CD4-positive, alpha-beta T cell treated with Interleukin-10 for 1 hour (primary cell): ENCODE data around the gene SCGB1A1.

Source experiments
- DNase-seq: peaks from one replicate; pipeline ENCODE4 v3.0.0-alpha.2; 2020

Gene SCGB1A1

DNA sequence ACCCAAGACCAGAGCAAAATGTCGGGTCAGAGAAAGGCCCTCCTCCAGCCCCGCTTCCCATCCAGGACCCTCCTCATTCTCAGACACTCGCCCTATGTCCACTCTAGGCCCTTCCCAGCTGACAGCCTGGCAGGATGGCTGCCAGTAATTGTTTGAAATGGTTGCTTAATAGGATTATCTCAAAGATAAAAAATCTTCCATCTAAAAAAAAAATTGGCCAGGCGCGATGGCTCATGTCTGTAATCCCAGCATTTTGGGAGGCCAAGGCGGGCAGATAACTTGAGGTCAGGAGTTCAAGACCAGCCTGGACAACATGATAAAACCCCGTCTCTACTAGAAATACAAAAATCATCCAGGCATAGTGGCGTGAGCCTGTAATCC lies 32.4 kb downstream of the SCGB1A1 start:
- no peak for DNase-seq

DNA sequence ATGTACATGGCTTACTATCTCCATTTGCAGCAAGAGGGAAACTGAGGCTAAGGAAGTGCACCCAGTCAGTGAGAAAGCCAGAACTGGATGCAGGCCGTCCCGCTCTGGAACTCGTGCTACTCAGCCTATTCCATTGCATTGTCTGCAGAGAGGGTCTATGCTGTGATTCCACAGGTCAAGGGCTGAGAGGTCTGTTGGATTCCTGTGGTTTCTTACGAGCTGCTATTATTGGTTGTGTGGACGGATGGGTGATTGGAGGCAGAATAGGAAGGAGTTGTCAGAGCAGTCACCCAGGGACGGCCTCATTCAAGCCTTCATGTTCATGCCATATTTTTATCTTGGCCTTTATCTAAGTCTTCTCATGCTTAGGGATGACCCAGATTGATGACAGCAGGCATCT lies 33.4 kb downstream of the SCGB1A1 start:
- DNase-seq, result no peak

DNA sequence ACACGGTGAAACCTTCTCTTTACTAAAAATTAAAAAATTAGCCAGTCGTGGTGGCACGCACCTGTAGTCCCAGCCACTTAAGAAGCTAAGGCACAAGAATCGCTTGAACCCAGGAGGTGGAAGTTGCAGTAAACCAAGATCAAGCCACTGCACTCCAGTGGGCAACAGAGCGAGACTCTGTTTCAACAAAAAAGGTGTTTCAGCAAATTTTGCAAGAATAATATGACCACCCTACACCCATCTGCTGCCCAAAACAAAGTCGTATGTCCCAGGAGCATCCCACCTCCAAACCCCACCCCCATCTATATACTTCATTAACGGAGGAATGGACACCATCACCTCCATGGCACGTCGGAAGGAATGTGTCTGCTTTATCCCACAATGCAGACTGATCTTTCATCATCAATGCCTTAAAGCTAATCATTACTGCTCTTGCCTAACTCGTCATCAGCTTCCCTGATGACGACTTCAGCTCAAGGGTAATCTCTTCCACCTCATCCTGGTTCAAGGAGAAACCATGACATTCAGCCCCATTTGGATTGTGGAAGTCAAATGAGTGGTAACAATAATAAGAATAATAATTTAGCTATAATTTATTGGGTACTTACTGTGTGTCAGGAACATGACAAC lies 34.1 kb downstream of the SCGB1A1 start:
- DNase-seq, result no peak

DNA sequence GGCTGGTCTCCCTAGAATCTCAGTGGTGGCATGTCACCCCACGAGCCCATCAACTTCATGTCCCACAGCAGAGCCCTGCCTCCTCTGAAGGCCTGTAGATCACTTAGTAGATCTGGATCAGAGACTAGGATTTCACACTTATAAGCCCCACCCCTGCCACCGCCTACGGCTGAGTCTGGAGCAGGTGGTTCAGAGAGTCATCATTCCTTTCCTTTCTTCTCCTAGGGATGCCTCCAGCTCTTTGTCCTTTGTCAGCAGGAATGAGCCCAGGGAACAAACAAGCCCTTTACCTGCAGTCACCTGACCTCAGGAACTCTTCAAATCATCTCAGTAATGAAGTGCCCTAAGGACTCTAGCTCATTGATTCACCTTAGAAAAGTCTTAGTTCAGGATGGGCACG lies 37.8 kb downstream of the SCGB1A1 start:
- DNase-seq, result no peak

DNA sequence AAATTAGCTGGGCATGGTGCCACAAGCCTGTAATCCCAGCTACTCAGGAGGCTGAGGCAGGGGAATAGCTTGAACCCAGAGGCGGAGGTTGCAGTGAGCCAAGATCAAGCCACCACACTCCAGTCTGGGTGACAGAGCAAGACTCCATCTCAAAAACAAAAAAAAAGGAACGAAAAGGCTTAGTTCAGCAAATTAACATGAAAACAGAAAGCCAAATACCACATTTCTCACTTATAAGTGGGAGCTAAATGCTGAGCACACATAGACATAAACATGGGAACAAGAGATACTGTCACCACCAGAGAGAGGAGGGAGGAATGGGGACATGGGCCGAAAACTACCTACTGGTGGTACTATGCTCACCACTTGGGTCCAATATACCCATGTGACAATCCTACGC lies 38.6 kb downstream of the SCGB1A1 start:
- no peak for DNase-seq

DNA sequence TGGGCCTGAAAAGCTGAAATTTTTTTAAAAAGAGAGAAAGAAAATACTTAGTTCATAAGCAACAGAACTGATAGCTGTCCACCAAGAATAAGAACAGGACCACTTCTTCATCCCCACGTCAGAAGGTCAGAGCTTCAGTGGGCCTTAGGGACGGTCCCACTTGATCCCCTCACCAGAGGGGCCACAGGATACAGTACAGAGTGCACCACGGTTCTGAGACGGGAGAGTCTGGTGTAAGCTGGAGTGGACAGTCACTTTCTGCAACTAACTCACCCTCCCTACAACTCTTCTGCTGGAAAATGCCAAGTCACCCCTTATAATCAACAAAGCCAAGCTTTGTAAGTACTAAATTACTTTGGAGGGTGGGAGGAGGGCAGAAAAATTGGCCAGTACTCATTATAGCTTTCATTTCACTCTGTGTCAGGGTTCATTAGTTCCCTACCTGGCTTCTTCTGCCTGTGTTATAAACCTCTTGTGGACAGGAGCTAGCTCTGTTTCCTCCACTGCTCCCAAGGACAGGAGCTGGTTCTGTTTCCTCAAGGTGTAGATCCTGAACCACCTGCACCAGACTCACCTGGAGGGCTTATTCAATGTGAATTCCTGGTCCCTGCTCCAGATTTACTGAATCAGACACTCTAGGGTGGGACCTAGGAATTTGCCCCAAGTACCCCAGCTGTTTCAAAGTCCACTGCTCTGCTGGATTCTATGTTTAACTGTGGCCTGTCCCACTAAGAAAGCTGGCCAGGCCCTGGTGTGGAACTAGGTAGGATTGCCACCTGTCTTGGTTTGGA lies 39.6 kb downstream of the SCGB1A1 start:
- DNase-seq, result no peak

DNA sequence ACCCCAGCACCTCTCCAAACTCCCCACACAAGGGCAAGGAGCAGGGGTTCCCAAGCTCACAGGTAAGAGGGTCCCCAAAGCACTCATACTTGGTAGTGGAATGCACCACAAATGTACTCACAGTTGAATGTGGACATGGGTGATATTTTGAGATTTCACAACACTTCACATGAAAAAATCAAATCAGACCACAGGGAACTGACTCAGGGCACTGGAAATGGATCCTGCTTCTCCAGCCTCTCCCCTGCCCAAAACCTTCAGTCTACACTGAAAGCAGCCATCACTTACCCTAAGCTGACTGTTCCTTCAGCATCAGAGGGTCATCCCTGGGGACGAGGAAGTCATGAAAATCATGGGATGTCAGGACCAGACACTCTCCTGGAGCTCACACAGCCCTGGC lies 40.2 kb downstream of the SCGB1A1 start:
- DNase-seq, result no peak

DNA sequence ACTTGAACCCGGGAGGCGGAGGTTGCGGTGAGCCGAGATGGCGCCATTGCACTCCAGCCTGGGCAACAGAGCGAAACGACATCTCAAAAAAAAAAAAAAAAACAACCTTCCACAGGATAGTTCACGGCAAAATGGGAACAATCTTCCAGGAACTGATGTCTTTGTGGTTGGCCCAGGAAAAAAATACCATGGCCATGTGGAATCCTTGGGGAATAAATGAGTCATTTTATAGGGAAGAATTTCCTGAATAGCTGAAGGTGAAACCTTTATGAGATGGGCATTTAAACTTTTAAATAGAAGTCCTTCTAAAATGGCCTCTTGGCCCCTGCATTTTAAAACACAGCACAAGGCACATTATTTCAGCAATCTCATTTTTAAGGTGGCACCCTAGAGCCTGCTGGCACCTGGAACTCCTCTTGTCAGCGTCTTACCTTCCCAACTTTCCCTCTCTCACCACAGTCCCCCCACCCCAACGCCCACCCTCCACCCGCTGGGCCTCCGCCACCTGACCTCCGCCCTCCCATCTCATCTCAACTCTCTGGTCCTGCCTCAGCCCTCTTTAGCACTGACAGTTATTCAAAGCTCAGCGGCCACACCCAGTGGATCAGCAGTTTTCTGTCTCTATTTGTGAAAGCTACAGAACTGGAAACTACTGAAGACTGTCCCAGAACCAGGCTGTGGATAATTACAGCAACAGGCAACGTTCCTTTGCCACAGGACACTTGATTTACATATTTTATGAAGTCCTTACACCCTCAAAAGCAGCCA lies 43.1 kb downstream of the SCGB1A1 start:
- DNase-seq, result no peak

DNA sequence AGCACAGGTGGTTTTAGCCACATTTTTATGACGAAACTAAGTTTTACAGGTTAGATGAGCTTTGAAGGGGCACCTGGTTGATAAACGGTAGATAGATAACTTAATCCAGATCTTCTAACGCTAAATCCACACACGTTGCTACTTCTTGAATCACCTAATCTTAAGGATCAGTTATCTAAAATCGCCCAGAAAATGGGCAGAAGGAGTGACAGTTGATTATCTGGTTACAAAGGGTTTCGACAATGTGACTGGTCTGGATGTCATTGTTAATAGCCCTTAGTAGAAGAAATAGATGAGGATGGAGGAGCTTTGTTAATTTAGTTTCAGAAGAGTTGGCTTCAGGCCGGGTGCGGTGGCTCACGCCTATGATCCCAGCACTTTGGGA lies 43.7 kb downstream of the SCGB1A1 start:
- no peak for DNase-seq

DNA sequence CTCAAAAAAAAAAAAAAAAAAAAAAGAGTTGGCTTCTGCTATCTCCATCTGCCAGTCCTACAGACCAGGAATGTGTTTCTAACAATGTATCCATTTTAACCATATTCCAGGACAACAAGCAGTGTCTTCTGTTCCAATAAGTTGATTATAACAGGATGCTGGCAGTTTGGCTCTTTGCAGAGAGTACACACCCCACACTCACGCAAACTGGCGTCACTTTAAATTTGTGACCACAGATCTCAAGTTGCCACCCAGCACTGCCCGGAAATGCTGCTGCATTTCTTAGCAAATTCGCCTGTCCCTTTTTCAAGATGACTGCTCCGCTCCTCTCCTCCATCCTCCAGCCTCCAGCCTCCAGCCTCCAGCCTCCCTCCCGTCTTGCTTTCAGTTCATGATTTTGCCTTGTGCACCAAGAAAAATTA lies 44.3 kb downstream of the SCGB1A1 start:
- DNase-seq, result no peak

DNA sequence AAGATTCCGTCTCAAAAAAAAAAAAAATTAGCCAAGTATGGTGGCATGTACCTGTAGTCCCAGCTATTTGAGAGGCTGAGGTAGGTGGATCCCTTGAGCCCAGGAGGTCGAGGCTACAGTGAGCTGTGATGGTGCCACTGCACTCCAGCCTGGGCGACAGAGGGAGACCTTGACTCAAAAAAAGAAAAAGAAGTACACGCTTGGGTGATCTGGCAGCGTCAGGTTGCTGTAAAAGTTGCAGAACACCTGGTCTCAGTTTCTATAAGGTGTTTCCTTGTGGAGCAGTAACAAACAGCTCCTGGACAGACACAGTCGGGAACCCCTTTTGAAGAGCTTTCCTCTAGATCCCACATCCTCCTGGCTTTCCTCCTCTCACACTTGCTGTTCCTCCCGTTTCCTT lies 45.8 kb downstream of the SCGB1A1 start:
- DNase-seq, result no peak

DNA sequence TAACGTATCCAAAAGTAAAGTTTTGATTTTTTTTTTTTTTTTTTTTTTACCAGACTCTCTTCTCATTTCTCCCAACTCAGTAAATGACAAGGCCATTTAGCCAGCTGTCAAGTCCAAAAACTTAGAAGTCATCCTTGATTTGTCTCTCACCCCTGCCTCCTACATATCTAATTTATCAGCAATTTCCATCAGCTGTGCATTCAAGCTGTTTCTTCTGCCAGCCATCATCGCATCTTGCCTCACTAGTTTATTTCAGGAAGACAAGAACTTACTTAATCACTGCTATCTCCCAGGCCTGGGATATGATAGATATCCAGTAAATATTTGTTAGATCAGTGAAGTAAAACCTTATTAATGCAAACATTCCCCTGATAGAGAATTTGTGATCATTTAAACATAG lies 47.6 kb downstream of the SCGB1A1 start:
- DNase-seq, result no peak

DNA sequence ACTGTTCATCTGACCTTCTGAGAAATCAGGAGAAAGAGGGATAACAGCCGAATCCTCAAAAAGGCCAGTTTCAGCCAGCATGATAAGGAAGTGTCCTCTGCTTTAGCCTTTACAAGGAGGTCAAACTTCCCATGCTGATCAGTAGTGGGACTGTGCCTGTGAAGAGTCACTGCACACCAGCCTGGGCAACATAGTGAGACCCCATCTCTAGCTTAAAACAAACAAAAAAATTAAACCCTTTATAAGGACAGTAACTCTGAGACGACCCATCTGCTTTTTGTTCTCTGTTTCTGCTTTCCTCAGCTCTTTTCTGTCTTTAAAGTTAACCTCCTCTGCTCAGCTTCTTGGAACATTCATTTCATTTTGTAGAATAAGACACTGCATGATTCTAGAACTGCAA lies 49.7 kb downstream of the SCGB1A1 start:
- DNase-seq, result no peak

DNA sequence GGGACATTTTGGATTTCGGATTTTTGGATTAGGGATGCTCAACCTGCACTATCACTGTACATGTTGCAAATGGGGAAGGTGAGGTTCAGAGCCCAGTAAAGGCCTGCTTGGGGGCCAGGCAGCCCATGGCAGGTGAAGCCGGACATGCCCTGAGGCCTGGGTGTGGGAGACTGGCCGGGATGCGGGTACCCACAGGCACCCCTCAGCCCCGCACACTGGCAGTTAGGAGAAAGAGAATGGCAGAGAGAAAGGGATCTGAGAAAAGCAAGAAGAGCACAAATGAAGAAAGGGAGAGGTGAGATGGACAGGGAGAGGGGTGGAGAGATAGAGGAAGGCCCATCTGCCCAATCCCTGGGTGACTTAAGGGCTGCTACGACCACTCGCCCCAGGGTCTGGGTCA lies 52.8 kb downstream of the SCGB1A1 start:
- DNase-seq, result no peak

DNA sequence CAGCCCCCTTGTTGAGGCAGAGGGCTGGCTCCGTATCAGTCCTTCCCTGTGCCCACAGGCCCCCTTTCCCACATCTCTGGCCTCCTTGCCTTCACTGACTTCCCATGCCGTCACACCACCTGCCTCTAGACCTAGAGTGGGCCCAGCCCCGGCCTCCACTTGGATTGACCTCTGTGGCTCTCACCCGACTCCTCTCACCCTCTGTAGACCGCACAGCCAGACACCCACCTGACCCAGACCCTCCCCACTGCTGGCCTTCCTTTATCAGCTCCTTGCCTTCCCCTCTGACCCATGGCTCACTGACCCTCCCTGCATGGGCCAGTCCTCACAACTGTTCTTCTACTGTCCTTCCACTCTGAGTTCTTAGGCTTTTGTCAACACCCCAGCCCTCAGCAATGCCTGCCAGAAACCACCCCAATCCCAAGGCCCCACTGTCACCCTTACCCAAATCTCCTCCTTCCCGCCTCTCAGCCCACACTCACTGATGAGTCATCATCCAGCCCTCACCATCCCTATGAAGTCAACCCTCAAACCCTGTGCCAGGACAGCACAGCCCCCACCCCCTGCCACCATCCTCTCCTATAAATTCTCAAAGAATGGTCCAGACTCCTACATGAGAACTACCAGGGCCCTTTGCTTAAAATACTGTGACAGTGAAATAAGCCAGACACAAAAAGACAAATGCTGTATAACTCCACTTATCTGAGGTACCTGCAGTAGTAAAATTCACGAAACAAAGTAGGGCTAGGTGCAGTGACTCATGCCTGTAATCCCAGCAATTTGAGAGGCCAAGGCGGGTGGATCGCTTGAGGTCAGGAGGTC lies 53.4 kb downstream of the SCGB1A1 start:
- no peak for DNase-seq
